Skeletal muscle satellite cell (primary cell): ENCODE results near the gene CLUH.
"Not testable (repeated sequence)": the region's sequence is repeated elsewhere in the genome, so short reads cannot be mapped to it uniquely, and the experiment has no call there.

Experiments used
- H3K27me3 ChIP-seq: 2 replicates; pipeline ENCODE4 v1.7.0; 2013; ENCODE audit warnings: low read length; ENCODE audit not compliant: control insufficient read depth, insufficient read depth
- H3K36me3 ChIP-seq: 2 replicates; pipeline ENCODE4 v1.7.0; 2013; ENCODE audit warnings: mild to moderate bottlenecking, control low read depth, low read length; ENCODE audit not compliant: insufficient read depth
- H3K4me1 ChIP-seq: 2 replicates; pipeline ENCODE4 v1.7.0; 2013; ENCODE audit warnings: low read length; ENCODE audit not compliant: control insufficient read depth, insufficient read depth
- H3K4me2 ChIP-seq: 2 replicates; pipeline ENCODE4 v1.7.0; 2013; ENCODE audit warnings: mild to moderate bottlenecking, low read length
- H3K4me3 ChIP-seq: 2 replicates; pipeline ENCODE4 v1.7.0; 2013; ENCODE audit warnings: low read length
- H3K9ac ChIP-seq: 2 replicates; pipeline ENCODE4 v1.7.0; 2013; ENCODE audit warnings: mild to moderate bottlenecking, low read depth, low read length, moderate library complexity
- H3K9me3 ChIP-seq: replicated peaks from 2 replicates; pipeline ENCODE4 v1.7.0; 2013; ENCODE audit warnings: mild to moderate bottlenecking, control low read depth, low read length

CLUH gene

DNA sequence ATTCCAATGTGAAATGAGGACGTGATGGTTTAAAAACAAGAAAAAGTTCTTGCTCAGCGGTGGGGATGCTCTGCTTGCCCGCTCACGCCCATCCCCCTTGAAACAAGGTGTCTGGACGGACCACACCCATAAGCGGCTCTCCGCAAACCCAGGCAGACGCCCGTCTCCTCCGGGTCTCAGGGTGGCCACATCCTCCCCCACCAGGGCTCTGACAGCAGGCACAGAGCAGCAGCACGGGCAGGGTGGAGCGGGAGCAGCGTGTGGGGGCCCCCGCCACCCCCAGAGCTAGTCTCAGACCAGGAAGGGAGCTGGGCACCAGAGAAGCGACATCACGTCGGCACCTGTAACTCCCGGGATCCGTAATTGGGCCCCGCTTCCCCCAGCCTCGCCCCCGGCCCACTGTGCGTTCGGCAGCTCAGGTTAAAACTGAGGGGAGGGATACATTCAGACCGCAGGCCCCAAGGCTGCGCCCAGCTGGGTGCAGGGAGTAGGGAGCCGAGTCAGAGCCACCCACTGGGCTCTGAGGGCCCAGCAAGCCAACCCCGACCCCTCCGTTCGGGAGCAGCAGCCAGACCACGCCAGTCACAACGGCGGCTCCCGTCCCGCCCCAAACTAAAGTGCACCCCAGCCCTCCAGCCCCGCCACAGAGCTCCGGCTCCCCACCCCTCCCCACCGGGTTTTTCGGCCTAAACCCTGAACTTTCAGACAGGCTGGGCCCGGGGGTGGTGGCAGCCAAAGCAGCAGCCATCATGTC lies 22.0 kb downstream of the CLUH start:
- Histone ChIP-seq H3K4me3 (no peak overlapping the region), H3K9me3 (no peaks in the 10 kb centered on the region), H3K27me3 (no peaks in the 10 kb centered on the region), H3K9ac (no peak overlapping the region), H3K36me3 (peaks cover 13% of the 10 kb centered on the region), H3K4me2 (no peak overlapping the region), H3K4me1 (peaks cover 5% of the 10 kb centered on the region)

DNA sequence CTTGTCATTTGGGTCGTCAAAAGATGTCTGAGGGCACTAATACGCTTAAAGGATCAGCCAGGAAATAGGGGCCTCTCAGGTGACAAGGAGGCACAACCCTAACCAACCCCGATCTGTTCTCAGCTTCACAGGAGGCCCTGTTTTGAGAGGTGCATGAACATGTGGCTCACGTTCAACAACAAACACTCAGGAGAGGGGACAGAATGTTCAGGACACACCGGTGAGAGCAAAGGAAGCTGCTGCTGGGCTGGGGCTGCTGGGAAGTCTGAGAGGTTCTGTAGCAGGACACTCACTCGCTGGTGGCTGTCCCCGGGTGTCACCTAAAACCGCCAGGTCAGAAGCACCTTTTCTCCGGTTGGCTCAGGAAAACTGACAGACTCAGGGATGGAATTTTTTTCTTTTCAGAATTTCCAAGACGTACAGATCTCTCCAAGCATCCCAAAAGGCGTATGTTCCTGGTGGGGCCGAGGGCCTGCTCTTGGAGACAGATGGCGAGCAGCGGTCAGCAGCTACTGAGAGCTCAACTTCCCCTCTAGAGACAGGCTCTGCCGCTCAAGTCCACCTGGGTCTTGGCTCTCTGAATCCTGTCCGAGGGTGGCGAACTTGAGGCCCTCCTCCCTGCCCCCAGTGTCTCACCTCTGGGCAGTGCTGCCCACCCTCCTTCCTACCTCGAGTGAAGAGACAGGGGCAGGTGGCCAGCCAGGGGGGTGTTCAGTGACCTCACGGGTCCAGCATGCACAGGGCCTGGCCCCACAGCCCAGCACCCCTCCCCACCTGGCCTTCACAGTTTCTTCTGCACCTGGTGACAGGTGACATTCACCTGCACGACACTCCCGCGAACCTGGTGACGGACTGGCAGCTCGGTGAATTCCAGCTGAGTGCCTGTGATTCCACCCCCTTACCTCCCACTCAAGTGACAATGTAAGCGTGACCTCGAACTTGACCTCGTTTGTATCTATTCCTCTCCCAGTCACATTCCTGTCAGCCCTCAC lies 22.9 kb downstream of the CLUH start:
- Histone ChIP-seq H3K36me3 (peaks cover 17% of the 10 kb centered on the region), H3K4me3 (no peak overlapping the region), H3K27me3 (no peaks in the 10 kb centered on the region), H3K9ac (no peak overlapping the region), H3K9me3 (no peaks in the 10 kb centered on the region), H3K4me1 (peaks cover 5% of the 10 kb centered on the region), H3K4me2 (no peak overlapping the region)

DNA sequence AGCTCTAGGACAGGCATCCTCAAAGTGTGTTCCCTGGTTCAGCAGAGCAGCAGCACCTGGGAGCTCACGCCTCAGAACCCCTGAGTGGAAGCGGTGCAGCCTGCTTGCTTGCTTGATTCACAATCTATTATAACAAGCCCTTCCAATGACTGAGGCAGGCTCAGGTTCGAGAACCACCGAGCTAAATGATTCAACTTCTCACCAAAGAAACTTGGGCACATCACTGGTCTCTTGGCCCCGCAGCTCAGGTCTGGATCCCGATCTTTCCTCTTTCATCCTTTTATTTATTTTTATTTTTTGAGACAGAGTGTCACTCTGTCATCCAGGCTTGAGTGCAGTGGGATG lies 24.5 kb downstream of the CLUH start:
- Histone ChIP-seq H3K4me2 (no peak overlapping the region), H3K9ac (no peak overlapping the region), H3K4me1 (peaks cover 6% of the 10 kb centered on the region), H3K27me3 (no peaks in the 10 kb centered on the region), H3K9me3 (no peaks in the 10 kb centered on the region), H3K36me3 (peaks cover 32% of the 10 kb centered on the region), H3K4me3 (no peak overlapping the region)

DNA sequence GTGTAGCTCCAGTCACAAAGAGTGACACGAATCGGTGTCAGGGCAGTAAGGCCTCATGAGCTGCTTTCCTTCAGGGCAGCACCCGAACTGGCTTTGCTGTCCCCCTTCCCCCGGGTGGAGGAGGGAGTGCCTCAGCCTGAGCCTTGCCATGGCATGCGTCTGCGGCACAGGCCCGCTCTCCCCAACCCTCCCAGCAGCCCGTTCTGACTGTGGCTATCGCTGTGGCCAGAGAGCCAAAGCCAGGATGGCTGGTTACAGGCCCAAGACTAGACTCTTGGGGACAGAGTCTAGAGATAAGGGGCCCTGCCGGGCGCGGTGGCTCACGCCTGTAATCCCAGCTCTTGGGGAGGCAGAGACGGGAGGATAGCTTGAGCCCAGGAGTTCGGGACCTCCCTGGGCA lies 25.9 kb downstream of the CLUH start:
- Histone ChIP-seq H3K9me3 (no peaks in the 10 kb centered on the region), H3K36me3 (peaks cover 42% of the 10 kb centered on the region), H3K27me3 (no peaks in the 10 kb centered on the region), H3K9ac (no peak overlapping the region), H3K4me3 (no peak overlapping the region), H3K4me1 (peaks cover 12% of the 10 kb centered on the region), H3K4me2 (no peak overlapping the region)

DNA sequence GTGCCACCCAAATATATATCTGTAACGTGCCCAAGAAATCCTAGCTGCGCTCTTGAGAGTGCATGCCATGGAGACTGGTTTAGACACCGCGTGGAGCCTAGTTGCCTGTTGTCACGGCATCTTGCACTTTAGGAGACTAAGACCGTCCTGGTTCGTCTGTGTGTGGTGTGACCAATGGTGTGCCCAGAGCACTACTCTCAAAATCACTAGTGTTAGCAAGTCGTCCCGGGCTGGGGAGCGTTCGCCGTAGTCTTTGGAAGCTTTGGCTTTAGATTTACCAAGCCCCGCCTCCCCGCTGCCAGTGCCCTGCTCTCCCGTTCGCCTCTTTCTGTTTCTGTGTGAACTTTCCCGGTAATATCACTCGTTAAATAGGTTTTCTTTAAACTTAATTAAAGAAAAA lies 27.0 kb downstream of the CLUH start:
- H3K36me3 ChIP-seq = peaks cover 49% of the 10 kb centered on the region

DNA sequence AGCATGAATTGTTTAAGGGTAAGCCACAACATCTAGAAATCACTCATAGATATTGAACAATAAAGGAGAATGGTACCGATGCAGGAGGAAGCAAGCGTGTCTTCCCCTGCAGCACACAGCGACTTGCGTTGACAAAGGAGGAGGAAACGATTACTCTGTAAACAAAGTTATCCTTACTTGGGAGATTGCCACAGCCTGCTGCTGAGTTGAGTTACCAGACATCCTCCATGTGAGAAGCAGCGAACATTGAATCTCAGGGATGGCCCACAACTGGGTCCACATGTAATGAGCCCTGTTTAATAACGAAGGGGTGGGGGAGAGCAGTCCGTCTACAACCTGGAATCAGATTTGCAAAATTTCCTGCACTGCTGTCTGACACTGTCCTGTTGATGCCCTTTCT lies 27.7 kb downstream of the CLUH start:
- Histone ChIP-seq H3K9ac (no peak overlapping the region), H3K4me3 (no peak overlapping the region), H3K27me3 (no peaks in the 10 kb centered on the region), H3K36me3 (peaks cover 53% of the 10 kb centered on the region), H3K4me1 (peaks cover 12% of the 10 kb centered on the region), H3K9me3 (no peaks in the 10 kb centered on the region), H3K4me2 (no peak overlapping the region)

More for the DNA sequence above, 27.0 kb downstream of the CLUH start:
- H3K9me3 ChIP-seq = no peaks in the 10 kb centered on the region
- H3K4me1 ChIP-seq = peaks cover 12% of the 10 kb centered on the region
- no peaks in the 10 kb centered on the region for H3K27me3 ChIP-seq
- H3K9ac ChIP-seq = no peak overlapping the region
- no peak overlapping the region for H3K4me2 ChIP-seq
- no peak overlapping the region for H3K4me3 ChIP-seq

DNA sequence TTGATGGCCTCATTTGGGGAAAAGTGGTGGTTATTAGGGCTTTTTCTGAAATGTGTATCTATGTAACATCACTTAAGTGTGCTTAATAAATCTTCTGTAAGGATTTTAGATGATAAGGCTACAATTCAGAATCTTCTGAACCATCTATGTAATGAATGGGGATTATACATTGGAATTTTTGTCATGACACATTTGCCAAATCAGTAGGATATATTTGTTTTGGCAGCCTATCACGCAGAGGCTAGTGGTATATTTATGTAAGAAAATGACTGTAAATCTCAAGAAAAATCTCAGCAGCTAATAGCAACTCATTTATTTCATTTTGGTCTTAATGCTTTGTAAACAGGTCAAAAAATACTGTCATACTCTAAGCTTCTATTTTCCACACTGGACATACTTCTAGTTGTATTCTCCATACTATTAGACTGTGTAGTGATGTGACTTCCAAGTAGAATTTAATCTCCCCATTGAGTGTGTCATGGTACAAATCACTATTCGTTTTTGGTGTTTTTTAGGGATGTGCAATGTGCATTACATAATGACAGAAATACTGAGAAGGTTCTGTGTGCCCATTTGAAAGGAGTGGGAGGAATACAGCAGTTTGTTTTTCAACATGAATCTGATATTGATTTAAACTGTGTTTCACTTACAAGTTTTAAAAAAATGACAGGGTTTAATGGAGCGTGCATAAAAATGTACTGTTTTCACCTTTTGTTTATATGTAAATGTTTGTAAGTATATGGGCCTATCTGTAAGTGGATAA lies 29.2 kb downstream of the CLUH start:
- Histone ChIP-seq H3K9ac (no peak overlapping the region), H3K9me3 (no peaks in the 10 kb centered on the region), H3K4me1 (peaks cover 12% of the 10 kb centered on the region), H3K27me3 (no peaks in the 10 kb centered on the region), H3K36me3 (peaks cover 55% of the 10 kb centered on the region), H3K4me2 (no peak overlapping the region), H3K4me3 (no peak overlapping the region)

DNA sequence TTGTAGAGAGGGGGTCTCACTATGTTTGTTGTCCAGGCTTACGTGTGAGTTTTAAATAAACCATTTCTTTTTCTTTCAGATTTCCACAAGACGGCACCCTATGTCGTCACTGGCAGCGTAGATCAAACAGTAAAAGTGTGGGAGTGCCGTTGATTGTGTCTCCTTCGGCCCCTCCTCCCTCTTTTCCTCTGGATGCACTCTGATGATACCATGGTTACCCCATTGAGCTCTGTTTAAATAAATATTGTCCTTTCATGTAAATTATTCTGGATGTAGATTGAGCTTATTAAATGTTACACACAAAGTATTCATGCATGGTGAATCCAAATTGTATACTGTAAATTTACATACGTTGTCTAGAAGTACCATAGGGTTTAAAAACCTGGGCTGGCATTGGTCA lies 29.9 kb downstream of the CLUH start:
- no peaks in the 10 kb centered on the region for H3K9me3 ChIP-seq
- H3K4me2 ChIP-seq = no peak overlapping the region
- H3K4me1 ChIP-seq = peaks cover 8% of the 10 kb centered on the region
- H3K36me3 ChIP-seq = peaks cover 59% of the 10 kb centered on the region
- H3K4me3 ChIP-seq = no peak overlapping the region
- H3K9ac ChIP-seq = no peak overlapping the region
- H3K27me3 ChIP-seq = no peaks in the 10 kb centered on the region

DNA sequence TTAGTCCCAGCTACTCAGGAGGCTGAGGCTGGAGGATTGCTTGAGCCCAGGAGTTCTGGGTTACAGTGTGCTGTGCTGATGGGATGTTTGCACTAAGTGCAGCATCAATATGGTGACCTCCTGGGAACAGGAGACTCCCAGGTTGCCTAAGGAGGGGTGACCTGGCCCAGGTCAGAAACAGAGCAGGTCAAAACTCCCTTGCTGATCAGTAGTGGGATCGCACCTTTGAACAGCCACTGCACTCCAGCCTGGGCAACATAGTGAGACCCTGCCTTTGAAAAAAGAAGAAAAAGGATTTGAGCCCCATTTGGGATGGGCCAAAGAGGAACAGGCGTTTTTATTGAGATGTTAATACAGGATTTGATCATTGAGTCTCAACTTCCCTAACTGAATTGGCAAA lies 30.6 kb downstream of the CLUH start:
- Histone ChIP-seq H3K4me2 (no peak overlapping the region), H3K4me3 (no peak overlapping the region), H3K9ac (no peak overlapping the region), H3K9me3 (no peaks in the 10 kb centered on the region), H3K36me3 (peaks cover 64% of the 10 kb centered on the region), H3K27me3 (no peaks in the 10 kb centered on the region), H3K4me1 (peaks cover 7% of the 10 kb centered on the region)

DNA sequence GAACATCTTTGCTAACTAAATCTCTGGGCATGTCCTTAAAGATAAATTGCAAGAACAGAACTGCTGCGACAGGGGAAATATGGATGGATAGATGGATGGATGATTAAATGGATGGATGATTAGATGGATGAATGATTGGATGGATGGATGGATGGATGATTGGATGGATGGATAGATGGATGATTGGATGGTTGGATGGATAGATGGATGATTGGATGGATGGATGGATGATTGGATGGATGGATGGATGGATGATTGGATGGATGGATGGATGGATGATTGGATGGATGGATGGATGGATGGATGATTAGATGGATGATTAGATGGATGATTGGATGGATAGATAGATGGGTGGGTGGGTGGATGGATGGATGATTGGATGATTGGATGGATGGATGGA lies 32.3 kb downstream of the CLUH start:
- H3K9me3 ChIP-seq, H3K4me1 ChIP-seq, H3K4me3 ChIP-seq, H3K4me2 ChIP-seq, H3K27me3 ChIP-seq, H3K9ac ChIP-seq: not testable (repeated sequence)
- H3K36me3 ChIP-seq = peaks cover 77% of the 10 kb centered on the region

DNA sequence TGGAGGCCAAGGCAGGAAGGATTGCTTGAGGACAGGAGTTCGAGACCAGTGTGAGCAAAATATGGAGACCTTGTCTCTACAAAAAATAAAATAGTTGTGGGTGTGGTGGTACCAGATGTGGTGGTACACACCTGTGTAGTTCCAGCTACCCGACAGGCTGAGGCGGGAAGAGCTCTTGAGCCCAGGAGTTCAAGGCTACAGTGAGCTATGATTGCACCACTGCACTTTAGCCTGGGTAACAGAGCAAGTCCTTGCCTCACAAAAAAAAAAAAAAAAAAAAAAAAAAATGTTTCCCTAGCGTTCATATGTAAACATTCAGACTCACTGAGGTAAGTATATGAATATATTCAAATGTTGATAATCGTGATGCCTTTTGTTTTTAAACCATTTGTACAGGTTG lies 39.5 kb downstream of the CLUH start:
- peaks cover 77% of the 10 kb centered on the region for H3K36me3 ChIP-seq
- H3K4me2 ChIP-seq = no peak overlapping the region
- no peaks in the 10 kb centered on the region for H3K4me1 ChIP-seq
- H3K9ac ChIP-seq = no peak overlapping the region
- no peaks in the 10 kb centered on the region for H3K27me3 ChIP-seq
- no peak overlapping the region for H3K4me3 ChIP-seq
- no peaks in the 10 kb centered on the region for H3K9me3 ChIP-seq
